PC-9 (cell line): ENCODE results near the gene FADS6. TPM values are rescaled to one million over a fixed set of nuclear protein-coding genes. Genes with fewer than 3 reads are reported as not detected.

ENCODE experiments used
- BruUV-seq: library from RNA; stranded (reverse); fragments of 400-500 nt; replicated peaks from 2 replicates; lab custom pipeline; 2021; lab: Mats Ljungman, UMichigan
- CTCF ChIA-PET: fragments of 300-600 bp; sonication (Branson Sonifier 250); formaldehyde crosslinking; loops from one replicate; lab custom pipeline; 2022; ENCODE audit warnings: antibody characterized with exemption; lab: Charles Lee
- POLR2A ChIA-PET: fragments of 300-600 bp; sonication (Branson Sonifier 250); formaldehyde crosslinking; loops from one replicate; lab custom pipeline; 2022; ENCODE audit warnings: antibody characterized with exemption; ENCODE audit not compliant: unreplicated experiment; lab: Charles Lee
- DNase-seq, 2 experiments: peaks; one replicate each; pipeline versions ENCODE4 v3.0.0 to v3.0.0-alpha.2; 2015 to 2022; ENCODE audit warnings: mixed read lengths in 1 of 2
- H2AFZ ChIP-seq: fragments of 200-600 bp; sonication (generic); 2 replicates; pipeline ENCODE4 v1.8.1; 2017; ENCODE audit warnings: antibody characterized with exemption
- H3F3A ChIP-seq: fragments of 200-600 bp; sonication (generic); 2 replicates; pipeline ENCODE4 v1.8.1; 2017; ENCODE audit warnings: antibody characterized with exemption, mild to moderate bottlenecking, low read depth; ENCODE audit not compliant: insufficient read depth
- H3K27ac ChIP-seq: fragments of 200-600 bp; sonication (generic); 2 replicates; pipeline ENCODE4 v1.6.1; 2016; ENCODE audit warnings: mixed run types
- H3K27me3 ChIP-seq: fragments of 200-600 bp; sonication (generic); 2 replicates; pipeline ENCODE4 v1.6.1; 2016; ENCODE audit warnings: low read depth, mixed run types; ENCODE audit not compliant: insufficient read depth
- H3K36me3 ChIP-seq: fragments of 200-600 bp; sonication (generic); 2 replicates; pipeline ENCODE4 v1.6.1; 2016; ENCODE audit warnings: low read depth, mixed run types
- H3K4me1 ChIP-seq: fragments of 200-600 bp; sonication (generic); replicated peaks from 2 replicates; pipeline ENCODE4 v1.6.1; 2016; ENCODE audit warnings: mixed run types; ENCODE audit not compliant: insufficient read depth
- H3K4me2 ChIP-seq: fragments of 200-600 bp; sonication (generic); 2 replicates; pipeline ENCODE4 v1.6.1; 2017; ENCODE audit warnings: mixed run types
- H3K4me3 ChIP-seq: fragments of 200-600 bp; sonication (generic); 2 replicates; pipeline ENCODE4 v1.6.1; 2016; ENCODE audit warnings: mixed run types
- H3K79me2 ChIP-seq: fragments of 200-600 bp; sonication (generic); 2 replicates; pipeline ENCODE4 v1.6.1; 2017; ENCODE audit warnings: low read depth, mixed run types
- H3K9me2 ChIP-seq: fragments of 200-600 bp; sonication (generic); 2 replicates; pipeline ENCODE4 v1.8.1; 2017; ENCODE audit warnings: mild to moderate bottlenecking; ENCODE audit not compliant: insufficient read depth
- H3K9me3 ChIP-seq: fragments of 200-600 bp; sonication (generic); 2 replicates; pipeline ENCODE4 v1.8.1; 2016; ENCODE audit warnings: low read depth; ENCODE audit not compliant: insufficient read depth
- H4K20me1 ChIP-seq: fragments of 200-600 bp; sonication (generic); 2 replicates; pipeline ENCODE4 v1.8.1; 2017; ENCODE audit not compliant: insufficient read depth
- CTCF ChIP-seq: fragments of 200-600 bp; sonication (generic); conservative IDR thresholded peaks from 2 replicates; pipeline ENCODE4 v1.6.1; 2017; ENCODE audit warnings: mixed run types, antibody characterized with exemption, mild to moderate bottlenecking, moderate library complexity
- EZH2 ChIP-seq: fragments of 200-600 bp; sonication (generic); IDR thresholded peaks from 2 replicates; pipeline ENCODE4 v1.8.0; 2017; ENCODE audit warnings: antibody characterized with exemption, low read depth
- intact Hi-C: fragments of 100-400 bp; cut with micrococcal nuclease; formaldehyde crosslinking; loops from one replicate; pipeline ENCODE4 v1.10.0; 2022; ENCODE audit not compliant: unreplicated experiment
- total RNA-seq: library from RNA; stranded (reverse); gene quantifications from 2 replicates; pipeline ENCODE4 v1.2.3, GENCODE V29; 2021

FADS6 gene
- total RNA-seq, 1 experiment from 2014 or later = not detected

DNA sequence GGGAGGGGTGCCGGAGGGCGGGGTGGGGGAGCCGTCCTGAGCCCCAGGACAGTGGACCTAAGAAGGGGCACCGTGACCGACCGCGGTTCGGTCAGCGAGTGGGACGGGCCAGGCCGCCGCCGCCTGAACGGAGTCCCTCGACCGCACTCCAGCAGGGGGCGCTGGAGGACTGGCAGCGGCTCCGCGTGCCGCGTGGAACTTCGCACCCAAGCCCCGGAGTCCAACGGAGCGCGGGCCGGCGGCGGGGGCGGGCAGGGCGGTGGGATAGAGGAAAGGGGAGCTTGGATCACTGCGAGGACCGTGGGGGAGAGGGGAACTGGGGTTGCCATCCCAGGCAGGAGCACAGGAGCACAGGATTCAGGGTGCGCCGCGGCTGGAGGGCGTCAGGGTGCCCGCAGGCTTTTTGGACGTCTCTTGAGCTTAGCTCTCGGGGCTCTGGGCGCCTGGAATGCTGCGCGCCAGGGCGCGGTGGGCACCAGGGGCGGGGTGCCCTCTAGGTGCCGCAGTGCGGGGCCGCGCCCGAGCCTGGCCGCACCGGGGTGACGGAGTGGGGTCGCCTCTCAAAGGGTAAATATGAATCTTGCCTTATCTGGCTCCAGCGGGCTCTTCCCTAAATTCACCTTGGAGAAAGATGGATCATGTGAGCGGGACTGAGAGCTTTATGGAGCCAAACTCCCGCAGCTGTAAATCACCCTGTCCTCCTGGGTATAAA is 30.3 kb upstream of the FADS6 start:
- H3K27ac ChIP-seq = no peak overlapping the region
- no peaks in the 10 kb centered on the region for H4K20me1 ChIP-seq
- intact Hi-C loops = loop anchor here (1.0 kb wide), 1 partner anchor 35 kb away; no protein-coding TSS in a partner anchor
- H3K36me3 ChIP-seq = no peaks in the 10 kb centered on the region
- no peaks in the 10 kb centered on the region for H3K9me2 ChIP-seq
- no TSS peak for BruUV-seq
- peak overlapping the region; percentile 91 for H2AFZ ChIP-seq
- no peaks in the 10 kb centered on the region for H3K79me2 ChIP-seq
- CTCF ChIA-PET = interaction anchor here (0.6 kb wide), 1 partner anchor 37 kb away, joined by 5 read pairs; no protein-coding TSS in a partner anchor
- peak overlapping the region; percentile 55; the same call in 1 of the 2 replicates for H3K4me3 ChIP-seq
- H3F3A ChIP-seq = no peaks in the 10 kb centered on the region
- POLR2A ChIA-PET = interaction anchor here (0.8 kb wide), 1 partner anchor 29 kb away, joined by 4 read pairs; no protein-coding TSS in a partner anchor
- TF ChIP-seq EZH2 (no peak), CTCF (peak; percentile 92)
- H3K4me1 ChIP-seq = no peaks in the 10 kb centered on the region
- H3K27me3 ChIP-seq = peaks cover 34% of the 10 kb centered on the region
- H3K9me3 ChIP-seq = no peaks in the 10 kb centered on the region
- peak overlapping the region; percentile 94 for H3K4me2 ChIP-seq
- DNase-seq = peak in 1 of 2 experiments; percentile 56

DNA sequence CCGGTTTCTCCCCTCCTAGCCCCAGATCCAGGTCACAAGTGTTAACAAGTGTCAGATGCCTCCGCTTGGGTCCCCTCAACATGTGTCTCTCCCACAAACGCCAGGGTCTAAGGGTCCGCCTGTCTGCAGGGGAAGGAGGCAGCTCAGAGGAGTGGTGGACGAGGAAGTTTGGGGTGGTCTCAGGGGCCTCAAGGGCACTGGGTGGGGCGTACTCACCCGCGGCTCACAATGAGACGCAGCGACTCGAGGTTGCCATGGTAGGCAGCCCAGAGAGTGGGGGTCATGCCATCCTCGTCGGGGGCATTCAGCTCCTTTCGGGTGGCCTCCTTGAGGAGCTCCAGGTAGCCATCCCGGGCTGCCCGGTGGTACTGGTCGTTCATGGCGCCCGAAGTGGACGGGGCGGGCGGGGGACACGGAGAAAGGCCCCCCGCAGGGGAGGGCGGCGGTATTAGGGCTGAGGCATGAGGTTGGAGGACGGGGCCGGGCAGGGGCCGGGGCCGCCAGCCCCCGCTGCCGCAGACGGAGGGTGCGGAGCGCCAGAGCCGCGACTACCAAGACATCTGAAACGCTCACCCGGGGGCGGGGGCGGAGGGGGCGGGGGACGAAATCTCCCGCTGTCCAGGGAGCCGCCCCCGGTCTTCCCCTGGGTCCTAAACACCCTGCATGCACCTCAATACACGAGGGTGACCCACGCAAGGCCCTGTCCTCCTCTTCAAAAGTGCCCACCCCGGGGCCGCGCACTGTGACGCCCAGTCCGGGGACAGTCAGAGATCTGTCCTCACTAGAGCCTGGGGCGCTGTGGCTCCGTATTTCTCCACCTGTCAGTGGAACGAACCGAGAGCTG is 29.5 kb upstream of the FADS6 start, which contains the start of gene USH1G:
Gene USH1G, minus strand, starts transcription at position 562 of the 844 bp plus-strand sequence. Its CDS starts 182 bp downstream, at position 380.
- H3K9me3 ChIP-seq = no peaks in the 10 kb centered on the region
- TF ChIP-seq EZH2 = no peak
- no peak for TF ChIP-seq CTCF
- H3K36me3 ChIP-seq = no peaks in the 10 kb centered on the region
- peak within 1 kb of the TSS; percentile 55; the same call in 1 of the 2 replicates for H3K4me3 ChIP-seq
- H3K79me2 ChIP-seq = no peaks in the 10 kb centered on the region
- H3K9me2 ChIP-seq = no peaks in the 10 kb centered on the region
- no peaks in the 10 kb centered on the region for H4K20me1 ChIP-seq
- intact Hi-C loops = loop anchor here (1.0 kb wide), 1 partner anchor 35 kb away; no protein-coding TSS in a partner anchor
- peak within 1 kb of the TSS; percentile 91 for H2AFZ ChIP-seq
- CTCF ChIA-PET = interaction anchor here (0.6 kb wide), 1 partner anchor 280 kb away, joined by 3 read pairs; no protein-coding TSS in a partner anchor
- no peaks in the 10 kb centered on the region for H3F3A ChIP-seq
- DNase-seq = no peak
- no peak within 1 kb of the TSS for H3K27ac ChIP-seq
- no peaks in the 10 kb centered on the region for H3K4me1 ChIP-seq
- POLR2A ChIA-PET = interaction anchor here (0.8 kb wide), 1 partner anchor 29 kb away, joined by 4 read pairs; no protein-coding TSS in a partner anchor
- H3K27me3 ChIP-seq = peaks cover 34% of the 10 kb centered on the region
- BruUV-seq = no TSS peak
- peak within 1 kb of the TSS; percentile 94 for H3K4me2 ChIP-seq

DNA sequence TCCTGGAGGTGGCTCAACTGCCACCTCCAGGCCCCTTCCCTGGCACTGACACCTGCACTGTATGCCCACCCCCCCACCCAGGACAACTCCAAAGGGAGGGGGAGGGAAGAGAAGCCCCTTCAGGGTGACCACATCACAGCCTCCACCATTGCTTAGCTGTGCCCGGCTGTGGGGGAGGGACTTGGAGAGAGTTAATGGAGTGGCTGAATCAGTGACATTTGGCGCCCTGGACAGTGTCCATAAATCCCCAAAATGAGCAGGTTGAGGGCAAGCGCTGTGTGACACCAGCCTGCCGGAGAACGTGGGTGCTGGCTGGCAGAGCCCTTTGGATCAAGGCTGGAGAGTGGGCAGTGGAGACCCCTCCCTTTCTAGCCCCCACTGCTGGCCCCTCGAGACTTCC is 28.7 kb upstream of the FADS6 start:
- H3K36me3 ChIP-seq = no peaks in the 10 kb centered on the region
- intact Hi-C loops = no loop called here
- H3K9me2 ChIP-seq = no peaks in the 10 kb centered on the region
- DNase-seq = no peak
- H3K4me1 ChIP-seq = no peaks in the 10 kb centered on the region
- peaks cover 34% of the 10 kb centered on the region for H3K27me3 ChIP-seq
- ChIA-PET CTCF (no interaction called here), POLR2A (no interaction called here)
- no peak overlapping the region for H2AFZ ChIP-seq
- H3K27ac ChIP-seq = no peak overlapping the region
- no peaks in the 10 kb centered on the region for H3K9me3 ChIP-seq
- no peaks in the 10 kb centered on the region for H4K20me1 ChIP-seq
- H3K79me2 ChIP-seq = no peaks in the 10 kb centered on the region
- no peak overlapping the region for H3K4me2 ChIP-seq
- H3K4me3 ChIP-seq = no peak overlapping the region
- TF ChIP-seq CTCF (no peak), EZH2 (no peak)
- H3F3A ChIP-seq = no peaks in the 10 kb centered on the region
- BruUV-seq = no TSS peak
